ENCODE data around the gene RCCD1. TPM values are rescaled to one million over a fixed set of nuclear protein-coding genes. Genes with fewer than 3 reads are reported as not detected.
A peak's percentile ranks its signal among the peaks of the same experiment; 100 is the strongest.

The RCCD1 gene
- total RNA-seq, 3 donors from 2014 or later, result 18.5 to 21.5 (median 20.7) TPM

GRCh38 chr15:90934949-90935751 lies 19.5 kb upstream of the RCCD1 start, which contains the start of gene UNC45A:
Gene UNC45A, plus strand, starts transcription at chr15:90935285. Its CDS starts 40 bp downstream, at chr15:90935325.
- H3K4me1 ChIP-seq (ENCODE audit: low read depth), result peaks cover 26% of the 10 kb centered on the region
- peak within 1 kb of the TSS; percentile 42 for H3K4me3 ChIP-seq
- H3K9me3 ChIP-seq, result no peaks in the 10 kb centered on the region
- DNase-seq, result peak; percentile 97 to 98 (median 98)
- ATAC-seq, result peak; percentile 82
- H3K36me3 ChIP-seq (ENCODE audit: low read depth), result peaks cover under 1% of the 10 kb centered on the region
- no peak for TF ChIP-seq CTCF (IDR thresholded peaks at IDR 0.05)
- intact Hi-C loops (cut with DNase I, micrococcal nuclease), result no loop called here

- H3K36me3 ChIP-seq (ENCODE audit: low read depth), result peaks cover 6% of the 10 kb centered on the region
- no peak for ATAC-seq
- peaks cover 14% of the 10 kb centered on the region for H3K4me1 ChIP-seq (ENCODE audit: low read depth)
- TF ChIP-seq CTCF (IDR thresholded peaks at IDR 0.05), result no peak
- intact Hi-C loops (cut with DNase I, micrococcal nuclease), result no loop called here
- DNase-seq, result no peak
- H3K4me3 ChIP-seq, result no peak overlapping the region
- no peaks in the 10 kb centered on the region for H3K9me3 ChIP-seq
Measured at GRCh38 chr15:90936823-90937222, 17.9 kb upstream of the RCCD1 start.

- intact Hi-C loops (cut with DNase I, micrococcal nuclease), result no loop called here
- Histone ChIP-seq H3K4me1 (ENCODE audit: low read depth) (peaks cover 10% of the 10 kb centered on the region), H3K4me3 (no peak overlapping the region), H3K9me3 (no peaks in the 10 kb centered on the region), H3K36me3 (ENCODE audit: low read depth) (peaks cover 6% of the 10 kb centered on the region)
- DNase-seq (no peak), ATAC-seq (no peak)
- TF ChIP-seq CTCF (IDR thresholded peaks at IDR 0.05), result no peak
Measured at GRCh38 chr15:90938261-90938660, 16.4 kb upstream of the RCCD1 start.

GRCh38 chr15:90939756-90940155 lies 14.9 kb upstream of the RCCD1 start:
- Histone ChIP-seq H3K9me3 (no peaks in the 10 kb centered on the region), H3K36me3 (ENCODE audit: low read depth) (peaks cover 6% of the 10 kb centered on the region), H3K4me3 (no peak overlapping the region), H3K4me1 (ENCODE audit: low read depth) (peaks cover 10% of the 10 kb centered on the region)
- intact Hi-C loops (cut with DNase I, micrococcal nuclease), result no loop called here
- ATAC-seq (no peak), DNase-seq (peak in 2 of 3 donors; percentile 9 to 15)
- TF ChIP-seq CTCF (IDR thresholded peaks at IDR 0.05), result no peak

- ATAC-seq (no peak), DNase-seq (peak in 2 of 3 donors; percentile 12 to 19)
- H3K9me3 ChIP-seq, result no peaks in the 10 kb centered on the region
- H3K4me3 ChIP-seq, result no peak overlapping the region
- H3K36me3 ChIP-seq (ENCODE audit: low read depth), result peaks cover 6% of the 10 kb centered on the region
- peaks cover 5% of the 10 kb centered on the region for H3K4me1 ChIP-seq (ENCODE audit: low read depth)
- intact Hi-C loops (cut with DNase I, micrococcal nuclease), result no loop called here
- TF ChIP-seq CTCF (IDR thresholded peaks at IDR 0.05), result no peak
Measured at GRCh38 chr15:90941038-90941437, 13.6 kb upstream of the RCCD1 start.
